ENCODE results near the gene VAT1L. TPM values are rescaled to one million over a fixed set of nuclear protein-coding genes. Genes with fewer than 3 reads are reported as not detected.

Gene VAT1L
- total RNA-seq, 1 donor, result under 0.01 TPM

- H3K4me2 ChIP-seq (ENCODE audit: insufficient read depth, low read length), result no peak overlapping the region
- no peaks in the 10 kb centered on the region for H3K36me3 ChIP-seq (ENCODE audit: insufficient read depth, low read length)
- H3K4me3 ChIP-seq (ENCODE audit: insufficient read depth, low read length), result no peak overlapping the region
- H3K9me3 ChIP-seq (ENCODE audit: low read depth, low read length), result no peaks in the 10 kb centered on the region
- no peaks in the 10 kb centered on the region for H3K79me2 ChIP-seq (ENCODE audit: insufficient read depth, low read length)
- H3K27ac ChIP-seq (ENCODE audit: low read depth, low read length), result no peak overlapping the region
- no peaks in the 10 kb centered on the region for H4K20me1 ChIP-seq (ENCODE audit: insufficient read depth, low read length)
- no peaks in the 10 kb centered on the region for H3K27me3 ChIP-seq (ENCODE audit: insufficient read depth, low read length)
- no peak for TF ChIP-seq CTCF (IDR thresholded peaks at IDR 0.05; ENCODE audit: extremely low read depth, low read depth, low read length)
- no peaks in the 10 kb centered on the region for H3K4me1 ChIP-seq (ENCODE audit: insufficient read depth, low read length)
- H2AFZ ChIP-seq (ENCODE audit: low read length), result no peak overlapping the region
- DNase-seq (ENCODE audit: insufficient read length, low spot score, missing footprints), result no peak
Observed at GRCh38 chr16:77825196-77825595, 36.8 kb downstream of the VAT1L start.

GRCh38 chr16:77827032-77827431 lies 38.7 kb downstream of the VAT1L start:
- DNase-seq (ENCODE audit: insufficient read length, low spot score, missing footprints), result no peak
- no peak overlapping the region for H3K4me3 ChIP-seq (ENCODE audit: insufficient read depth, low read length)
- no peaks in the 10 kb centered on the region for H4K20me1 ChIP-seq (ENCODE audit: insufficient read depth, low read length)
- no peak overlapping the region for H3K27ac ChIP-seq (ENCODE audit: low read depth, low read length)
- no peaks in the 10 kb centered on the region for H3K4me1 ChIP-seq (ENCODE audit: insufficient read depth, low read length)
- no peaks in the 10 kb centered on the region for H3K79me2 ChIP-seq (ENCODE audit: insufficient read depth, low read length)
- H2AFZ ChIP-seq (ENCODE audit: low read length), result no peak overlapping the region
- no peaks in the 10 kb centered on the region for H3K27me3 ChIP-seq (ENCODE audit: insufficient read depth, low read length)
- no peaks in the 10 kb centered on the region for H3K9me3 ChIP-seq (ENCODE audit: low read depth, low read length)
- TF ChIP-seq CTCF (IDR thresholded peaks at IDR 0.05; ENCODE audit: extremely low read depth, low read depth, low read length), result no peak
- H3K36me3 ChIP-seq (ENCODE audit: insufficient read depth, low read length), result no peaks in the 10 kb centered on the region
- no peak overlapping the region for H3K4me2 ChIP-seq (ENCODE audit: insufficient read depth, low read length)

GRCh38 chr16:77833921-77834634 lies 45.7 kb downstream of the VAT1L start:
- no peaks in the 10 kb centered on the region for H3K36me3 ChIP-seq (ENCODE audit: insufficient read depth, low read length)
- H3K79me2 ChIP-seq (ENCODE audit: insufficient read depth, low read length), result no peaks in the 10 kb centered on the region
- no peaks in the 10 kb centered on the region for H4K20me1 ChIP-seq (ENCODE audit: insufficient read depth, low read length)
- no peak overlapping the region for H2AFZ ChIP-seq (ENCODE audit: low read length)
- H3K4me2 ChIP-seq (ENCODE audit: insufficient read depth, low read length), result no peak overlapping the region
- no peak for DNase-seq (ENCODE audit: insufficient read length, low spot score, missing footprints)
- no peak for TF ChIP-seq CTCF (IDR thresholded peaks at IDR 0.05; ENCODE audit: extremely low read depth, low read depth, low read length)
- H3K4me1 ChIP-seq (ENCODE audit: insufficient read depth, low read length), result no peaks in the 10 kb centered on the region
- no peak overlapping the region for H3K4me3 ChIP-seq (ENCODE audit: insufficient read depth, low read length)
- H3K27me3 ChIP-seq (ENCODE audit: insufficient read depth, low read length), result no peaks in the 10 kb centered on the region
- H3K9me3 ChIP-seq (ENCODE audit: low read depth, low read length), result no peaks in the 10 kb centered on the region
- H3K27ac ChIP-seq (ENCODE audit: low read depth, low read length), result no peak overlapping the region

- H3K27ac ChIP-seq (ENCODE audit: low read depth, low read length), result no peak overlapping the region
- no peak for TF ChIP-seq CTCF (IDR thresholded peaks at IDR 0.05; ENCODE audit: extremely low read depth, low read depth, low read length)
- H3K79me2 ChIP-seq (ENCODE audit: insufficient read depth, low read length), result no peaks in the 10 kb centered on the region
- no peak overlapping the region for H2AFZ ChIP-seq (ENCODE audit: low read length)
- H3K4me2 ChIP-seq (ENCODE audit: insufficient read depth, low read length), result no peak overlapping the region
- H3K4me1 ChIP-seq (ENCODE audit: insufficient read depth, low read length), result no peaks in the 10 kb centered on the region
- no peak overlapping the region for H3K4me3 ChIP-seq (ENCODE audit: insufficient read depth, low read length)
- no peaks in the 10 kb centered on the region for H3K36me3 ChIP-seq (ENCODE audit: insufficient read depth, low read length)
- H3K27me3 ChIP-seq (ENCODE audit: insufficient read depth, low read length), result no peaks in the 10 kb centered on the region
- no peaks in the 10 kb centered on the region for H3K9me3 ChIP-seq (ENCODE audit: low read depth, low read length)
- no peak for DNase-seq (ENCODE audit: insufficient read length, low spot score, missing footprints)
- H4K20me1 ChIP-seq (ENCODE audit: insufficient read depth, low read length), result no peaks in the 10 kb centered on the region
Observed at GRCh38 chr16:77834635-77835540, 46.5 kb downstream of the VAT1L start.
